Central memory CD8-positive, alpha-beta T cell (primary cell): ENCODE results near the gene UBE3D.

ENCODE experiments used
- ATAC-seq: fragments of 150-1000 bp; cut with Tn5 transposase; replicated peaks from 2 replicates; pipeline ENCODE4 v1.10.0; 2022; ENCODE audit warnings: mild to moderate bottlenecking, moderate FRiP score, moderate number of reproducible peaks; ENCODE audit not compliant: poor library complexity, severe bottlenecking; ENCODE audit errors: extremely low read depth
- DNase-seq, 2 donors: peaks; one replicate each; pipeline ENCODE4 v3.0.0; 2021; ENCODE audit warnings: low spot score in 2 of 2
- H3K27ac Mint-ChIP-seq: one replicate; pipeline ENCODE4 v1.8.0; 2022; ENCODE audit warnings: low read depth, mild to moderate bottlenecking, moderate library complexity, mixed read lengths
- H3K27me3 Mint-ChIP-seq: one replicate; pipeline ENCODE4 v1.8.0; 2022; ENCODE audit warnings: mixed read lengths
- H3K36me3 Mint-ChIP-seq: one replicate; pipeline ENCODE4 v1.8.0; 2022; ENCODE audit warnings: mild to moderate bottlenecking, moderate library complexity, mixed read lengths; ENCODE audit not compliant: insufficient read depth
- H3K4me1 Mint-ChIP-seq: one replicate; pipeline ENCODE4 v1.8.0; 2022; ENCODE audit warnings: mixed read lengths
- H3K4me3 Mint-ChIP-seq: one replicate; pipeline ENCODE4 v1.8.0; 2022; ENCODE audit warnings: mild to moderate bottlenecking, moderate library complexity, mixed read lengths
- H3K9me3 Mint-ChIP-seq: one replicate; pipeline ENCODE4 v1.8.0; 2022; ENCODE audit warnings: mixed read lengths

UBE3D gene

GRCh38 chr6:82891076-82891475, 174.6 kb downstream of the UBE3D start:
- H3K4me3 Mint-ChIP-seq = no peak overlapping the region
- no peaks in the 10 kb centered on the region for H3K9me3 Mint-ChIP-seq
- no peak for ATAC-seq
- no peaks in the 10 kb centered on the region for H3K4me1 Mint-ChIP-seq
- H3K27me3 Mint-ChIP-seq = no peaks in the 10 kb centered on the region
- H3K36me3 Mint-ChIP-seq = no peaks in the 10 kb centered on the region
- no peak overlapping the region for H3K27ac Mint-ChIP-seq
- no peak for DNase-seq

DNA sequence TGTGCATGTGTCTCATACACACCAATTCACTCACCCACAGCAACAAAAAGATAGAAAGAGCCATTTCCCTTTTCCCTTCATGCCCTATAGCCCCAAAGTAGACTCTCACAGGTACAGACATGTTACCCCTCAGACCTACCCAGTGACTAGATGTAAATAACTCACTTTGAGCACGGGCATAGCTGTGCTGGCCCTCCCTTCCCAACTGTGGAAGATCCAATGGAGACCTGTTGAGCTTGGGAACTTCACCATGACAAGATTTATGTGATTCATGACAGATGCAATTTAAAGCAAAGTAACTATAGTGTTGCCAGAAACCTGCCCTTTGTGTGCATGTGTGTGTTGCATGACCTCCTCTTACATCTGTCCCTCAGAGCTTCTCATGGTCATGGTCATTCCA, 175.4 kb downstream of the UBE3D start:
- ATAC-seq (no peak), DNase-seq (no peak)
- no peaks in the 10 kb centered on the region for H3K4me1 Mint-ChIP-seq
- no peaks in the 10 kb centered on the region for H3K9me3 Mint-ChIP-seq
- no peak overlapping the region for H3K27ac Mint-ChIP-seq
- H3K36me3 Mint-ChIP-seq = no peaks in the 10 kb centered on the region
- H3K27me3 Mint-ChIP-seq = no peaks in the 10 kb centered on the region
- H3K4me3 Mint-ChIP-seq = no peak overlapping the region

DNA sequence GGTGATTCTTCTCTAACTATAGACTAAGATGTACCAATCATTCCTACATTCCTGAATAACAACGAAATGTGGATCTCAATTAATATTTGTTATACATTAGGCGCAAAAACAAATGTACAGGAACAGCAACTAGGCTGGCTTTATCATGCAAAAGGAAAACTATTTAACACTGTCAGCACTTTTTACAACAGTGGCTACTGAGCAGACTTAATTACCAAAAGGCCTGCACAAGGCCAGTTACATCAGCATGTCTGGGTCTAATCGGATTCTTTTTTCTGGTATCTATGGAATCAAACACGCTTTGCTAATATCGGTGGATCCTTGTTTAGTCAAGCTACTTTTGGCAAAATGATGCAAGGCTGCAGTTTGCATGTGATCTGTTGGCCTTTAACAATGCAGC, 176.5 kb downstream of the UBE3D start:
- H3K27ac Mint-ChIP-seq = no peak overlapping the region
- H3K4me1 Mint-ChIP-seq = no peaks in the 10 kb centered on the region
- no peak overlapping the region for H3K4me3 Mint-ChIP-seq
- no peaks in the 10 kb centered on the region for H3K9me3 Mint-ChIP-seq
- DNase-seq (no peak), ATAC-seq (no peak)
- no peaks in the 10 kb centered on the region for H3K36me3 Mint-ChIP-seq
- no peaks in the 10 kb centered on the region for H3K27me3 Mint-ChIP-seq

DNA sequence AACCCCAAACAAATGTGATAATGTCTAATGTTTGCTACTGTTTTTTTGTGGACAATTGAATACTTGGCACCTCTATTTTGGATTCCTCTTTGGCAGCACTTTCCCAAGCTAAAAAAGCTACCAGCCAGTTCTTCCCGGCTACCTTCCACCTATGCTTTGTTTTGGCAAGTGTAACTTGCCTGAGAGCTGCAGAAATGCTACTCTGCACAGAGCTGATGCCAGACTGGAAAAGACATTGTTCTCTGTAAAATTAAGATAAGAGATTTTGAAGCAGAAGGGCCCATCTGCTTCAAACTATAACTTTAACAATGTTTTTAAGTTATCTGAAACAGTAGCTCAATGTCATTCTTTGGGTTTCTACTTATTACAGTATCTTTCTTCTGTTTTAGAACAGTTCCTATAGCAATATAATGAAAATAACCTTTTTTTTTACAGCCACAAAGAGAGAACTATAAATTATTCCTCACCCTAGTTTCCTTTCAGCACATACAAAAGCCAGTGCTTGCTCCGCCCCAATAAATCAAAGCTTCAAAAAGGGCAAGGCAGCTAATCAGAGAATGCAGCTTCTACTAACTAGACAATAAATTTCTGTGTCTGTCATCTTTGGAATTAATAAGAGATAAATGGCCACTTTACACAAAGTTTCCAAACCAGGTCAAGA, 183.1 kb downstream of the UBE3D start:
- no peak overlapping the region for H3K27ac Mint-ChIP-seq
- no peaks in the 10 kb centered on the region for H3K9me3 Mint-ChIP-seq
- DNase-seq = no peak
- no peaks in the 10 kb centered on the region for H3K4me1 Mint-ChIP-seq
- no peak for ATAC-seq
- H3K4me3 Mint-ChIP-seq = no peak overlapping the region
- H3K36me3 Mint-ChIP-seq = no peaks in the 10 kb centered on the region
- H3K27me3 Mint-ChIP-seq = peaks cover 7% of the 10 kb centered on the region

DNA sequence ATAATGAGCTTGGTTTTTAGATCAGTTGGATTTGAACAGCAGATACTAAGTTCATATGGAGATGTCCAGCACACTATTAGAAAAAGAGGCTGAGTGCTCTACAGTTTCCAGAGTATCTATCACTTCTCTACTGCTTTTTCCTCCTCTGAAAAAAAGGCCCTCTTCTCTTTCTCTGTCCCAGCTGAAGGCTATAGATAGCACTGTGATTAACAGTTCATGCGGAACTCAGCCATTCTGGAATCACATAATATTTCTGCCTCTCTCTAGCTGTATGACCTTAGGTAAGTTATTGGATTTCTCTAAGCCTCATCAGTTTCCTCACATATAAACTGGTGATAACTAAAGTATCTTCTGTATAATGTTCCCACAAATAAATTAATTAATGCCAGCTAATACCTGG, 184.1 kb downstream of the UBE3D start:
- Mint-ChIP-seq H3K9me3 (no peaks in the 10 kb centered on the region), H3K36me3 (no peaks in the 10 kb centered on the region), H3K4me1 (no peaks in the 10 kb centered on the region), H3K27ac (no peak overlapping the region), H3K27me3 (peaks cover 7% of the 10 kb centered on the region), H3K4me3 (no peak overlapping the region)
- ATAC-seq (no peak), DNase-seq (no peak)

DNA sequence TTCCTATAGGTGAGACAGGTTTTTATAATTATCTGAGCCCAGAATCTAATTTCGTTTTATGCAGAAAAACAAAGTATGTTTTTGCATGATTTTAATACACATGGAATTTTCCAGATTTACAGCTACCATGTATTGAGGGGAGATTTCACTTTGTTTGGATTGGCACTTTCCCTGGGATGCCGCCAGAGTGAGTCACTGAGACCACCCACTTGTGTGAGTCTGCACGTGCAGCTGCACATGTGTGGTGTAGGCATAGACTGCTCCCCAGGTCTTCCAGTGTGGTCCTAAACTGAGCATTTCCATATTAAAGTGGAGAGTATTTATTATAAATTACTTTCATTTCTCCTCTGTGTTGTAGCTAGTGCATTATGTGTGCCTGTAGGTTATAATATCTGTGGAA, 186.8 kb downstream of the UBE3D start:
- DNase-seq = no peak
- H3K4me3 Mint-ChIP-seq = no peak overlapping the region
- ATAC-seq = no peak

GRCh38 chr6:82877213-82878195, 188.1 kb downstream of the UBE3D start:
- H3K4me3 Mint-ChIP-seq = no peak overlapping the region
- no peaks in the 10 kb centered on the region for H3K9me3 Mint-ChIP-seq
- H3K27ac Mint-ChIP-seq = no peak overlapping the region
- no peaks in the 10 kb centered on the region for H3K36me3 Mint-ChIP-seq
- H3K4me1 Mint-ChIP-seq = no peaks in the 10 kb centered on the region
- DNase-seq (no peak), ATAC-seq (no peak)
- peaks cover 7% of the 10 kb centered on the region for H3K27me3 Mint-ChIP-seq

More for the DNA sequence above, 186.8 kb downstream of the UBE3D start:
- no peaks in the 10 kb centered on the region for H3K9me3 Mint-ChIP-seq
- no peak overlapping the region for H3K27ac Mint-ChIP-seq
- H3K36me3 Mint-ChIP-seq = no peaks in the 10 kb centered on the region
- no peaks in the 10 kb centered on the region for H3K4me1 Mint-ChIP-seq
- H3K27me3 Mint-ChIP-seq = peaks cover 7% of the 10 kb centered on the region

GRCh38 chr6:82875573-82876185, 190.0 kb downstream of the UBE3D start:
- ATAC-seq (no peak), DNase-seq (no peak)
- Mint-ChIP-seq H3K9me3 (no peaks in the 10 kb centered on the region), H3K27me3 (peaks cover 7% of the 10 kb centered on the region), H3K4me3 (no peak overlapping the region), H3K4me1 (no peaks in the 10 kb centered on the region), H3K27ac (no peak overlapping the region), H3K36me3 (no peaks in the 10 kb centered on the region)

DNA sequence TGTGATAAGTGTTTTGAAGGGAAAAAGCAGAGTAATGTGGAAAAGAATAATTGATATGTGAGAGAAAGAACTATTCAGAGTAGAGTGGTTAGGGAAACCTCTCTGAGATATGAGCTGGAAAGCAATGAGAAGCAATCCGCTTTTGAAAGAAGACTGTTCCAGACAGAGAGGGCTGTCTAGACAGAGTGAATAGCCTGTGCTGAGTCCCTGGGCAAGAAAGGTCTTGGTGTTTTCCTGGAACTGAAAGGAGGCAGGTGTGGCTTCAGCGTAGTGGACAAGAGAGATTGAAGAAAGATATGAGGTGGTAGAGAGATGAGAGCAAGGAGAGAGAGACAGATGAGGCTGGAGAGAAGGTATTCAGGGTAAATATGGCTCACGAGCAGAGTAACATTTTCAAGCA, 190.8 kb downstream of the UBE3D start:
- Mint-ChIP-seq H3K36me3 (no peaks in the 10 kb centered on the region), H3K4me1 (no peaks in the 10 kb centered on the region), H3K4me3 (no peak overlapping the region), H3K27me3 (peaks cover under 1% of the 10 kb centered on the region), H3K9me3 (no peaks in the 10 kb centered on the region), H3K27ac (no peak overlapping the region)
- ATAC-seq = no peak
- DNase-seq = no peak

DNA sequence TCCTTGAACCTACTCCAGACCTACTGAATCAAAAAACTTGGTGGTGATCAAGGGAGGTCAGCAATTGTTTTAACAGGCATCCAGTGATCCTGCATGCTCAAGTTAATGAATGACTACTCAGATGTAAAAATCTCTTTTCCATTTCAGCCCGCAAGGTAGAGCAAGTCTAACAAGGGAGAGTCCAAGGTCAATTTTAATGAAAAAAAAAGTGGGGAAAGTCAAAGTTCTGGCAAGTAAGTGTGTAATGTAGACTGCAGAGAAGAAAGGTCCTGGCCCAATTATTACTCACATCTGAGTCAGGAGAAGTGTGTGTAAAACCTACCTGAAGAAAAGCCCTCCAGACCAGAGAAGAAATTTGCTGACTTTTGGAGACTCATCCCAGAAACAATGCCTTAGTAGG, 193.5 kb downstream of the UBE3D start:
- DNase-seq = no peak
- Mint-ChIP-seq H3K36me3 (no peaks in the 10 kb centered on the region), H3K27me3 (peaks cover 2% of the 10 kb centered on the region), H3K9me3 (no peaks in the 10 kb centered on the region), H3K4me1 (no peaks in the 10 kb centered on the region), H3K4me3 (no peak overlapping the region), H3K27ac (no peak overlapping the region)
- no peak for ATAC-seq

DNA sequence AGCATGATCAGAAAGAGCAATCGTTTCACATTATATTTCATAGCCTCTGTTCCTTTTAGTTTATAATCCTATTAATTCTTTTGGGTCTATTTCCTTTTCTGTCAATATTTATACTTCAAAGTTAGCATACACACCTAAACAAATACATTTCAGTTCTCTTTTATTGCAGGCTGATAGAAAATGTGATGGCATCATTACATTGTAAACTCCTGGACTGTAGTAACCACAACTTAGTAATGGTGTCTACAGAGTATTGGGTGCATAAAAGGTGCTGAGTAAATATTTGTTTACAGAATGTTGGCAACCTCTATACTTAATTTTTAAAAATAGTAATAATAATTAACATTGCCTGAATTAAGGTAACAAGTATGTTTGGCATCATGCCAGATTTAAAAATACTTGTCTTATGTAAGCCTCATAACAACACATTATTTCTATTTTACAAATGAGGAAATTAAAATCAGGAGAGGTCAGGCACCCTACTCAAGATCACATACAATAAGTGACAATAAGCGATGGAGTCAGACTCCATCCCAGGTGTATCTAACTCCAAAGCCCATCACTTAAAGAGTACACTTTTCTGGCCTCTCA, 195.0 kb downstream of the UBE3D start:
- no peak overlapping the region for H3K4me3 Mint-ChIP-seq
- no peaks in the 10 kb centered on the region for H3K4me1 Mint-ChIP-seq
- no peak for DNase-seq
- no peaks in the 10 kb centered on the region for H3K36me3 Mint-ChIP-seq
- no peak overlapping the region for H3K27ac Mint-ChIP-seq
- ATAC-seq = no peak
- H3K9me3 Mint-ChIP-seq = no peaks in the 10 kb centered on the region
- H3K27me3 Mint-ChIP-seq = peaks cover 10% of the 10 kb centered on the region

GRCh38 chr6:82869493-82869892, 196.1 kb downstream of the UBE3D start:
- Mint-ChIP-seq H3K4me3 (no peak overlapping the region), H3K4me1 (no peaks in the 10 kb centered on the region), H3K9me3 (no peaks in the 10 kb centered on the region), H3K27me3 (peaks cover 10% of the 10 kb centered on the region), H3K27ac (no peak overlapping the region), H3K36me3 (no peaks in the 10 kb centered on the region)
- ATAC-seq (no peak), DNase-seq (no peak)
